Nephron (organoid): Measurements from ENCODE around the gene ZBTB42.

Source experiments
- H3K27ac Mint-ChIP-seq, 3 experiments: 2 replicates each; pipeline ENCODE4 v1.8.0; 2020; ENCODE audit warnings: mixed read lengths in 3 of 3, mild to moderate bottlenecking in 2 of 3, moderate library complexity in 1 of 3
- H3K27me3 Mint-ChIP-seq: 2 replicates; pipeline ENCODE4 v1.8.0; 2021; ENCODE audit warnings: low read depth, mild to moderate bottlenecking, moderate library complexity, mixed read lengths
- H3K36me3 Mint-ChIP-seq: 2 replicates; pipeline ENCODE4 v1.8.0; 2020; ENCODE audit warnings: low read depth, mixed read lengths
- H3K4me1 Mint-ChIP-seq: 2 replicates; pipeline ENCODE4 v1.8.0; 2020; ENCODE audit warnings: mixed read lengths
- H3K4me3 Mint-ChIP-seq, 3 experiments: 2 replicates each; pipeline ENCODE4 v1.8.0; 2020; ENCODE audit warnings: mild to moderate bottlenecking in 3 of 3, mixed read lengths in 3 of 3, moderate library complexity in 2 of 3
- H3K9me3 Mint-ChIP-seq: 2 replicates; pipeline ENCODE4 v1.8.0; 2020; ENCODE audit warnings: mixed read lengths
- TF ChIP-seq, protein P1 (sequence below), 3 experiments: fragments of 200-600 bp; sonication (generic); IDR thresholded peaks; one replicate each; pipeline ENCODE4 v1.5.0; 2021; ENCODE audit warnings: antibody characterized with exemption in 3 of 3; ENCODE audit not compliant: unreplicated experiment in 3 of 3

Gene ZBTB42

DNA sequence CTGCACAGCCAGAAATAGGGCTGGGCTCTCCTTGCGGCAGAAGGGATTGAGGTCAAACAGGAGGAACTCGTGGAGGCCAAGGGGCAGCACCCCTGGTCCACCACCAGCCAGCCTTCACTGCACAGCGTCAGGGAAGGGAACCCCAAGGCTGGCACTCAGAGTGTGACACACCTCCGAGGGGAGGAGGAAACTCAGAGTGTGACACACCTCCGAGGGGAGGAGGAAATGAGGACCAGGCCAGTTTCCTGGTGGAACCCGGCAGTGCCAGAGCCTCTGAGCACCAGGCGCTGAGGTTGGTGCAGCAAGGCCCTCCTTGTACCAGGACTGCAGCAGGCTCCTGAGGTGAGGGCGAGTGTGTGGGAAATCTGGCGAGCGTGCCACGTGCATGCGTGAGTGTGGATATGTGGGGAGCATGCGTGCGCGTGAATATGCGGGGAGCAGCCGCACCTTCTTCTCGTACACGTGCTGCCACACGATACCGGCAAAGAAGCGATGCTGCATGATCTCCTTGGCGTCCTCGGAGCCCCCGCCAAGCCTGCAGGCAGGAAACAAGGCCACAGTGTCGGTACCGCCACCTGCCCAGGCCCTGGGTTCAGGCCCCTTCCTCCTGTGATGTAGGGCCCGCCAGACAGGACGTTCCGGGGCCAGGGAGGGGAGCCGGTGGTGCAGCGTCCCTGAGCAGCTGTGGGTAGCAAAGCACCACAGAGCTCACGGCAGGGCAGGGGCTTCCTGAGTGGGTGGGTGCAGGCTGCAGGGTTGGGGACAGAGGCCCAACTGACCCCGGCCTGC is 28.8 kb upstream of the ZBTB42 start:
- H3K9me3 Mint-ChIP-seq, result no peaks in the 10 kb centered on the region
- H3K4me3 Mint-ChIP-seq, result no peak overlapping the region
- H3K4me1 Mint-ChIP-seq, result peaks cover 8% of the 10 kb centered on the region
- peaks cover 40% of the 10 kb centered on the region for H3K36me3 Mint-ChIP-seq
- H3K27ac Mint-ChIP-seq, result no peak overlapping the region
- TF ChIP-seq, protein P1, sequence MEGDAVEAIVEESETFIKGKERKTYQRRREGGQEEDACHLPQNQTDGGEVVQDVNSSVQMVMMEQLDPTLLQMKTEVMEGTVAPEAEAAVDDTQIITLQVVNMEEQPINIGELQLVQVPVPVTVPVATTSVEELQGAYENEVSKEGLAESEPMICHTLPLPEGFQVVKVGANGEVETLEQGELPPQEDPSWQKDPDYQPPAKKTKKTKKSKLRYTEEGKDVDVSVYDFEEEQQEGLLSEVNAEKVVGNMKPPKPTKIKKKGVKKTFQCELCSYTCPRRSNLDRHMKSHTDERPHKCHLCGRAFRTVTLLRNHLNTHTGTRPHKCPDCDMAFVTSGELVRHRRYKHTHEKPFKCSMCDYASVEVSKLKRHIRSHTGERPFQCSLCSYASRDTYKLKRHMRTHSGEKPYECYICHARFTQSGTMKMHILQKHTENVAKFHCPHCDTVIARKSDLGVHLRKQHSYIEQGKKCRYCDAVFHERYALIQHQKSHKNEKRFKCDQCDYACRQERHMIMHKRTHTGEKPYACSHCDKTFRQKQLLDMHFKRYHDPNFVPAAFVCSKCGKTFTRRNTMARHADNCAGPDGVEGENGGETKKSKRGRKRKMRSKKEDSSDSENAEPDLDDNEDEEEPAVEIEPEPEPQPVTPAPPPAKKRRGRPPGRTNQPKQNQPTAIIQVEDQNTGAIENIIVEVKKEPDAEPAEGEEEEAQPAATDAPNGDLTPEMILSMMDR (IDR thresholded peaks at IDR 0.05; ENCODE audit: unreplicated experiment in 3 of 3), result no peak
- H3K27me3 Mint-ChIP-seq, result no peaks in the 10 kb centered on the region

DNA sequence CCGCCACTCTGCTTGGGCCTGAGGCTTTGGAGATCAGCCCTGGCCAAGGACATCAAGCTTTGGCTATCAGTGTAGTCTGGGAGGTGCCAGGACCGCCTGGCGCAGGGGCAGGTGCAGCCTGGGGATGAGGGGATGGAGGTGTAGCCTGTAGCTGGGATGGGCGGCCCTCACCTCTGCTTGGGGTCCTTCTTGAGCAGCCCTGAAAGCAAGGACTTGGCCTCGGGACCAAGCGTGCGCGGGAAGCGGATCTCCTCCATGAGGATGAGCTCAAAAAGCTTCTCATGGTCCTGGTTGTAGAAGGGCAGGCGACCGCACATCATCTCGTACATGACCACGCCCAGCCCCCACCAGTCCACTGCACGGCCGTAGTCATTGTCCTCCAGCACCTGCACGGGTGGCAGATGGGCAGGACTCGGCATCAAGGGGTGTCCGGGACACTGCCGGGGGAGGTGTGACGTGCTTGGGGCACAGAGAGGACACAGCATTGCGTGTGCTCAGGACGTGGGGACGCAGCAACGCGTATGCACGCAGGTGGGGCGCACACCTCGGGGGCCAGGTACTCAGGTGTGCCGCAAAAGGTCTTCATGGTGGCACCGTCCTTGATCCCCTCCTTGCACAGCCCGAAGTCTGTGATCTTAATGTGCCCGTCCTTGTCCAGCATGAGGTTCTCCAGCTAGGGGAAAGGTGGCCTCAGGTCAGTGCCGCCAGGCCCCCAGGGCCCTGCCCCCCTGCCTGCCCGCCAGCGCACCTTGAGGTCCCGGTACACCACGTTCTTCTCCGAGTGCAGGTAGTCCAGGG is 28.0 kb upstream of the ZBTB42 start:
- Mint-ChIP-seq H3K27me3 (no peaks in the 10 kb centered on the region), H3K27ac (no peak overlapping the region), H3K9me3 (no peaks in the 10 kb centered on the region), H3K4me3 (no peak overlapping the region), H3K4me1 (peaks cover 8% of the 10 kb centered on the region), H3K36me3 (peaks cover 34% of the 10 kb centered on the region)
- TF ChIP-seq, protein P1 (IDR thresholded peaks at IDR 0.05; ENCODE audit: unreplicated experiment in 3 of 3), result no peak

DNA sequence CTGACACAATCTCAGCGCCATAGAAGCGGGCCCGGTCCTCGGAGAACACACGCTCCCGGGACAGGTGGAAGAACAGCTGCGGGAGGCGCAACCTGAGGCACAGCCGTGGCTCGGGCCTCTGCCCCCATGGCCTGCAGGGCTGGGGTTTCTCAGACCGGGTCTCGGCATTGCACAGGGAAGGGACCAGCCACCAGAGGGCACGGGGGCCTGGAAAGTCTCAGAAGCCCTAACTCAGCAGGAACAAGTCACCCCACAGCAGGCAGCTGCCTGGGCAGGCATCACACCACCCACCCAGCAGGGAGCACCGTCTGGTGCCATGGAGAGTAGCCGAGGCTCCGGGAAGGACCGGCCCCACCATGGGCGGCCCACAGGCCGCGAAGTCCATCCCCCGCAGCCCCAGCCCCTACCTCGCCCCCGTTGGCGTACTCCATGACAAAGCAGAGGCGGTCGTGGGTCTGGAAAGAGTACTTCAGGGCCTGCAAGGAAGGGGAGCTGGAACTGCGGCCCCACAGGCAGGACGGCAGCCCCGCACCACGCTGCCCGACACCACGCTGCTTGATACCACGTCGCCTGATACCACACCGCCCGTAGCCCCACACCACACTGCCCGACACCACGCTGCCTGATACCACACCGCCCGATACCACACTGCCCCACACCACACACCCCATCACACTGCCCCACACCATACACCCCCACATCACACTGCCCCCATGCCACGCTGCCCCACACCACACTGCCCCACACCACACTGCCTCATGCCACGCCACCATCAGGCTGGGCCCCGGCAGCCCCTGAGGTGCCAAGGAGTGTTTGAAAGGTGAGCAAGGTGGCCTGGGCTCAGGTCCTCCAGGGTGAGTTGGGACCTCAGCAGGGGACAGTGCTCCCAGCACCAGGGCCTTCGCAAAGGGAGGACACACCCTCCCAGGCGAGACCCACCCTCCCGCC is 27.1 kb upstream of the ZBTB42 start:
- Mint-ChIP-seq H3K9me3 (no peaks in the 10 kb centered on the region), H3K27me3 (no peaks in the 10 kb centered on the region), H3K27ac (peak overlapping the region in 1 of 3 experiments; percentile 27), H3K36me3 (peaks cover 34% of the 10 kb centered on the region), H3K4me3 (no peak overlapping the region), H3K4me1 (peaks cover 8% of the 10 kb centered on the region)
- TF ChIP-seq, protein P1 (IDR thresholded peaks at IDR 0.05; ENCODE audit: unreplicated experiment in 3 of 3), result no peak

DNA sequence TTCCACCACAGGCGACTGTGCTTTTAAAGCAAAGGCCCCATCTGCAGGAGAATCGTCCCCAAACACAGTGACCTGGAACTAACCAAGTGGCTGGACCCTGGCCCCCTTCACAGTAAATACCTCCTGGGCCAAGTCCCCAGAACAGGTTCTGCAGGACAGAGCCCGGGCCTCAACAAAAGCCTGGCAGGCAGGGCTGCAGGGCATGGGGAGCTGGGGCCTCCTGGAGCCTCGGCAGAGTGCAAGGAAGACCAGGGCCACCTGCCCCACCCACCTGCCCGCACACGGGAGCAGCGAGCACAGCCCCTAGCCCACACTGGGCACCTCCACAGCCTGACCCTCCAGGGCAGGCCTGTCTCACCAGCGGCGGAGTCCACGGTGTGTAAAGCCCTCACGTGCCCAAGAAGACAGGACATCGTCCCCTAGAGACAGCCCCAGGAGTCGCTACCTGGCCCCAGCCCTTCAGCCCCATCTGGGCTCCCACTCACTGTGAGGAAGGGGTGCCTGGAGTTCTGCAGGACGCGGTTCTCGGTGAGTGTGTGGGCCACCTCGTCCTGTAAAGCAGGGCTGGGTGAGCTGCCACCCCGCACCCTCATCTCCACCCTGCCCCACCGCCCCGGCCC is 26.3 kb upstream of the ZBTB42 start:
- Mint-ChIP-seq H3K4me3 (no peak overlapping the region), H3K4me1 (peaks cover 8% of the 10 kb centered on the region), H3K27ac (peak overlapping the region in 1 of 3 experiments; percentile 27), H3K27me3 (no peaks in the 10 kb centered on the region), H3K9me3 (no peaks in the 10 kb centered on the region), H3K36me3 (peaks cover 34% of the 10 kb centered on the region)
- TF ChIP-seq, protein P1 (IDR thresholded peaks at IDR 0.05; ENCODE audit: unreplicated experiment in 3 of 3), result no peak

DNA sequence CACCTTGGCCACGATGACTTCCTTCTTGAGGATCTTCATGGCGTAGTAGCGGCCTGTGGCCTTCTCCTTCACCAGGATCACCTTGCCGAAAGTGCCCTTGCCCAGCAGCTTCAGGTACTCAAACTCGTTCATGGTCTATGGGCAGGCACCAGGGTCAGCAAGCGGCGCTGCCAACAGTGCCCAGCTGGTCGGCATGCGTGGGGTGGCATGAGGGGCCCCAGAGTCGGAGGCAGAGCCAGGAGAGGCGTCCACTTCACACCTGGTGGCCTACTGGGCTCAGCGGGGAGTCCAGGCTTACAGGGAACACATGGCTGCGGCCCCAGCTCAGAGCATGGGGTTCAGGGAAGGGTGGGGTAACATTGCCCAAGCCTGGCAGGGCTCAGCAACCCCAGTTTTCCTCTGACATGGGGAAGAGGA is 25.8 kb upstream of the ZBTB42 start:
- TF ChIP-seq, protein P1 (IDR thresholded peaks at IDR 0.05; ENCODE audit: unreplicated experiment in 3 of 3), result no peak
- no peaks in the 10 kb centered on the region for H3K27me3 Mint-ChIP-seq
- peaks cover 29% of the 10 kb centered on the region for H3K36me3 Mint-ChIP-seq
- no peak overlapping the region for H3K4me3 Mint-ChIP-seq
- H3K4me1 Mint-ChIP-seq, result peaks cover 2% of the 10 kb centered on the region
- no peak overlapping the region for H3K27ac Mint-ChIP-seq
- H3K9me3 Mint-ChIP-seq, result no peaks in the 10 kb centered on the region
